ENCODE results near the gene KRTAP10-8.
"Not testable (repeated sequence)": the region's sequence is repeated elsewhere in the genome, so short reads cannot be mapped to it uniquely, and the experiment has no call there.

KRTAP10-8 gene

DNA sequence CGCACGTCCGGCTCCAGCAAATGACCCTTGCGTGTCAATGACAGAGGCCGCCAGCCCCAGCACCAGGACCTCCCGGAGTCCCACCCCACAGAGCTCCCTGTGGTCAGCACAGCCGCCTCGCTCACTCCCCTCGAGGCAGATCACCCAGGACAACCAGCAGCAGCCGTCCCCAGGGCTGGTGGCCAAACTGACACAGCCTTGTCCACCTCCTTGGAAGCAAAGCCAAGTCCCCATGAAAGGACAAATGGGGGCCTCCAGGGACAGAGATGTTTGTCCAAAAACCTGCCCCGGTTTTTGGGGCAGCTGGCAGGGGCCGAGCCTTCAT, 27.4 kb downstream of the KRTAP10-8 start:
- Histone ChIP-seq H3K27me3 (replicated peaks) (no peaks in the 10 kb centered on the region), H3K36me3 (replicated peaks) (no peaks in the 10 kb centered on the region), H3K27ac (no peak overlapping the region), H3K4me3 (ENCODE audit: low read depth, low read length) (no peak overlapping the region)
- TF ChIP-seq, protein P1, sequence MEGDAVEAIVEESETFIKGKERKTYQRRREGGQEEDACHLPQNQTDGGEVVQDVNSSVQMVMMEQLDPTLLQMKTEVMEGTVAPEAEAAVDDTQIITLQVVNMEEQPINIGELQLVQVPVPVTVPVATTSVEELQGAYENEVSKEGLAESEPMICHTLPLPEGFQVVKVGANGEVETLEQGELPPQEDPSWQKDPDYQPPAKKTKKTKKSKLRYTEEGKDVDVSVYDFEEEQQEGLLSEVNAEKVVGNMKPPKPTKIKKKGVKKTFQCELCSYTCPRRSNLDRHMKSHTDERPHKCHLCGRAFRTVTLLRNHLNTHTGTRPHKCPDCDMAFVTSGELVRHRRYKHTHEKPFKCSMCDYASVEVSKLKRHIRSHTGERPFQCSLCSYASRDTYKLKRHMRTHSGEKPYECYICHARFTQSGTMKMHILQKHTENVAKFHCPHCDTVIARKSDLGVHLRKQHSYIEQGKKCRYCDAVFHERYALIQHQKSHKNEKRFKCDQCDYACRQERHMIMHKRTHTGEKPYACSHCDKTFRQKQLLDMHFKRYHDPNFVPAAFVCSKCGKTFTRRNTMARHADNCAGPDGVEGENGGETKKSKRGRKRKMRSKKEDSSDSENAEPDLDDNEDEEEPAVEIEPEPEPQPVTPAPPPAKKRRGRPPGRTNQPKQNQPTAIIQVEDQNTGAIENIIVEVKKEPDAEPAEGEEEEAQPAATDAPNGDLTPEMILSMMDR (IDR thresholded peaks at IDR 0.05; ENCODE audit: low read depth, low read length, missing control alignments), result no peak
- in situ Hi-C loops (cut with HindIII; ENCODE audit: low pct_ligation_motif_present, low sequenced_read_pairs), result no loop called here
- DNase-seq, result no peak

DNA sequence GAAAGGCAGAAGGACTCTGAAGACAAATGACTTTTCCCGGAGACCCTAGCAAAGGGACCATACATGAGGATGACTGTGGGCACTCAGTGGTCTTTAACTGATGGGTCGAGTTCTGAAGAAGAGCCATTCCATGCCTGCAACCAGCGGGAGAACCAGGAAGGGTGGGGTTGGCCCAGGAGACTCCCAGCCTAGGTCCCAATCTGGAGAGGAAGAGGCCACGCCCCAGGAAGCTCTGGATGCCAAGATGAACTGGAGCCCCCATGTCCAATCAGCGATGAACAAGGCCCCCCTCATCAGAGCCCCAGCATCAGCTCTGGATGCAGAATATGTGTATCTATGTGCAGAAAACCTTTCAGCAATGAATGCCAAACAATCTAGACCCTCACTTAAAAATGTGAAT, 28.9 kb downstream of the KRTAP10-8 start:
- in situ Hi-C loops (cut with HindIII; ENCODE audit: low pct_ligation_motif_present, low sequenced_read_pairs), result no loop called here
- TF ChIP-seq, protein P1 (IDR thresholded peaks at IDR 0.05; ENCODE audit: low read depth, low read length, missing control alignments), result no peak
- DNase-seq, result no peak
- H3K27me3 ChIP-seq (replicated peaks), result no peaks in the 10 kb centered on the region
- H3K36me3 ChIP-seq (replicated peaks), result no peaks in the 10 kb centered on the region
- no peak overlapping the region for H3K4me3 ChIP-seq (ENCODE audit: low read depth, low read length)
- no peak overlapping the region for H3K27ac ChIP-seq

DNA sequence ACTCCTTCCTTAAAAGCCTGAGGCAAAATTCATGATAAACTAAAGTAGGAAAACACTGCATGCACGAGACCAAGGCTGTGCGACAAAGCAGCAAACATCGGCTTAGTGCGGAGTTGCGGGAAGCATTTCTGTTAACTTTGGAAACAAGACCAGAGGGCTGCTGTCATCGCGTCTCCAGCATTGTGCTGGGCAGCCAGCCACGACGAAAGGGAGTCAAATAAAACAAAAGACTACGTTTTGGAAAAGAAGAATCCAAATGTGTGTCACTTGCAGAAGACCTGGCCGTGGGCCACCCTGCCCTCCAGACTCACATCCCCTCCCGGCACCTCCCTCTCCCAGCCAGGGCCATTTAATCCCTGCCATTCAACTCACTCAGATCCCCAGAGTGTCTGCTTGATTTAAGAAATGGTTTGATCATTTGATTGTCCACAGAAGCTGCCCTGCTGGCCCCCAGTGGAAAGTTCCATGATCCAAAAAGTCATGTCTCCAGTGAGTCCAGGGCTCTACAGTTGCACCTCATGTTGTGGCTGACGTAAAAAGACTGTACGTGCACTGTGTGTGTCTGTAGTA, 31.9 kb downstream of the KRTAP10-8 start:
- TF ChIP-seq, protein P1 (IDR thresholded peaks at IDR 0.05; ENCODE audit: low read depth, low read length, missing control alignments), result no peak
- H3K27ac ChIP-seq, result no peak overlapping the region
- in situ Hi-C loops (cut with HindIII; ENCODE audit: low pct_ligation_motif_present, low sequenced_read_pairs), result no loop called here
- no peak for DNase-seq
- no peaks in the 10 kb centered on the region for H3K27me3 ChIP-seq (replicated peaks)
- no peak overlapping the region for H3K4me3 ChIP-seq (ENCODE audit: low read depth, low read length)
- no peaks in the 10 kb centered on the region for H3K36me3 ChIP-seq (replicated peaks)

DNA sequence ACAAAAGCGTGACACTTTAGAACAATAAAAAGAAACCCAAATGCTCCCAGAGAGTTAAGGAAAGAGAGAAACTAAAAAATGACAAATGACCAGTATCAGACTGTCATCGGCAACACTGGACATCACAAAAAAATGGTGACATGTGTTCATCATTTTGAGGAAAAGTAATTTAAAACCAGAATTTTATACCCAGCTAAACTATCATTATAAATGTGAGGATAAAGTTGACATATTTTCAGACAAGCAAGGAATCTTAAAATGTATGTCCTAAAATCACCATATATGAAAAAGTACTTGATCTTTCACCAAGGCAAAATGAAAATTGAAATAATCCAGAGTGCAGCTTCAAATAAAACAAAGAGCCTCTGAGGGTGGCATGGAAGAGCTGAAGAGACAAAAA, 33.0 kb downstream of the KRTAP10-8 start:
- Histone ChIP-seq H3K27ac (no peak overlapping the region), H3K4me3 (ENCODE audit: low read depth, low read length) (no peak overlapping the region), H3K36me3 (replicated peaks) (no peaks in the 10 kb centered on the region), H3K27me3 (replicated peaks) (no peaks in the 10 kb centered on the region)
- TF ChIP-seq, protein P1 (IDR thresholded peaks at IDR 0.05; ENCODE audit: low read depth, low read length, missing control alignments), result no peak
- DNase-seq, result no peak
- in situ Hi-C loops (cut with HindIII; ENCODE audit: low pct_ligation_motif_present, low sequenced_read_pairs), result no loop called here

DNA sequence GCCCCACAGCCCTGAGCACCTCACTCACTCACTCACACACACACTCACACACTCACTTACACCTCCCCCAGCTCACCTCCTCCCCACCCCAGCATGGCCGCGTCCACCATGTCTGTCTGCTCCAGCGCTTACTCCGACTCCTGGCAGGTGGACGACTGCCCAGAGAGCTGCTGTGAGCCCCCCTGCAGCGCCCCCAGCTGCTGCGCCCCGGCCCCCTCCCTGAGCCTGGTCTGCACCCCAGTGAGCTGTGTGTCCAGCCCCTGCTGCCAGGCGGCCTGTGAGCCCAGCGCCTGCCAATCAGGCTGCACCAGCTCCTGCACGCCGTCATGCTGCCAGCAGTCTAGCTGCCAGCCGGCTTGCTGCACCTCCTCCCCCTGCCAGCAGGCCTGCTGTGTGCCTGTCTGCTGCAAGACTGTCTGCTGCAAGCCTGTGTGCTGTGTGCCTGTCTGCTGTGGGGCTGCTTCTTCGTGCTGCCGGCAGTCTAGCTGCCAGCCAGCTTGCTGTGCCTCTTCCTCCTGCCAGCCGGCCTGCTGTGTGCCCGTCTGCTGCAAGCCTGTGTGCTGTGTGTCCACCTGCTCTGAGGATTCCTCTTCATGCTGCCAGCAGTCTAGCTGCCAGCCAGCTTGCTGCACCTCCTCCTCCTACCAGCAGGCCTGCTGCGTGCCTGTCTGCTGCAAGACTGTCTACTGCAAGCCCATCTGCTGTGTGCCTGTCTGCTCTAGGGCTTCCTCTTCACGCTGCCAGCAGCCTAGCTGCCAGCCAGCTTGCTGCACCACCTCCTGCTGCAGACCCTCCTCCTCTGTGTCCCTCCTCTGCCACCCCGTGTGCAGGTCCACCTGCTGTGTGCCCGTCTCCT, 34.7 kb downstream of the KRTAP10-8 start, which contains the start of gene KRTAP10-11:
TSS of gene KRTAP10-11 (plus strand) at position 49 of the 856 bp plus-strand sequence. CDS start at position 94, 45 bp downstream.
- DNase-seq; H3K4me3 ChIP-seq (ENCODE audit: low read depth, low read length); H3K27me3 ChIP-seq (replicated peaks); H3K36me3 ChIP-seq (replicated peaks); in situ Hi-C loops (cut with HindIII; ENCODE audit: low pct_ligation_motif_present, low sequenced_read_pairs); H3K27ac ChIP-seq: not testable (repeated sequence)

DNA sequence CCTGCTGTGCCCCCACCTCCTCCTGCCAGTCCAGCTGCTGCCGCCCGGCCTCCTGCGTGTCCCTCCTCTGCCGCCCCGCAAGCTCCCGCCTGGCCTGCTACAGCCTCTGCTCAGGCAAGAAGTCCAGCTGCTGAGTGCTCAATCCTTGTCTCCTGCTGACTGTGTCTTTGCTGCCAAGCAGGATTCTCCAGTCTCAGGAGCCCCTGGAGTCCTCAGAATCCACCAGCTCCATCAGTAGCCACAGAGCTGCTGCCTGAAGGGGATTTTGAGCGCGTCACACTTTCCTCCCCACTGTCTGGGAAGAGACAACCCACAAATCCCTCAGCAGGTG, 35.3 kb downstream of the KRTAP10-8 start:
- no peaks in the 10 kb centered on the region for H3K27me3 ChIP-seq (replicated peaks)
- in situ Hi-C loops (cut with HindIII; ENCODE audit: low pct_ligation_motif_present, low sequenced_read_pairs), result no loop called here
- no peak for DNase-seq
- no peak overlapping the region for H3K27ac ChIP-seq
- H3K4me3 ChIP-seq (ENCODE audit: low read depth, low read length), result no peak overlapping the region
- H3K36me3 ChIP-seq (replicated peaks), result no peaks in the 10 kb centered on the region
- TF ChIP-seq, protein P1 (IDR thresholded peaks at IDR 0.05; ENCODE audit: low read depth, low read length, missing control alignments), result no peak

All from brain microvascular endothelial cell (primary cell).